Esophagus squamous epithelium (tissue), 4 donors: ENCODE results near the gene NCSTN.

Experiments used
- CTCF ChIP-seq, 6 experiments: fragments of 450-650 bp in 4 of 6; fragments of 200-600 bp in 2 of 6; sonication (generic) in 2 of 6; IDR thresholded peaks; one replicate each; pipeline ENCODE4 v1.5.1; 2016 to 2019; ENCODE audit warnings: antibody characterized with exemption in 6 of 6, mild to moderate bottlenecking in 4 of 6, moderate library complexity in 4 of 6
- POLR2A ChIP-seq, 4 donors: fragments of 450-650 bp; IDR thresholded peaks; one replicate each; pipeline ENCODE4 v1.6.1; 2017; ENCODE audit warnings: antibody characterized with exemption in 4 of 4, mild to moderate bottlenecking in 4 of 4, moderate library complexity in 3 of 4

- TF ChIP-seq POLR2A (IDR thresholded peaks at IDR 0.05) (no peak), CTCF (IDR thresholded peaks at IDR 0.05) (no peak)
Measured at GRCh38 chr1:160394673-160395072, 51.5 kb downstream of the NCSTN start.
